HG03575 (cell line): ENCODE data around the gene DLGAP1.

Source experiments
- ATAC-seq: cut with Tn5 transposase; IDR thresholded peaks from one replicate; pipeline ENCODE4 v1.9.1; 2021; ENCODE audit not compliant: unreplicated experiment, insufficient number of reproducible peaks, low FRiP score; ENCODE audit errors: extremely low read depth

The DLGAP1 gene

DNA sequence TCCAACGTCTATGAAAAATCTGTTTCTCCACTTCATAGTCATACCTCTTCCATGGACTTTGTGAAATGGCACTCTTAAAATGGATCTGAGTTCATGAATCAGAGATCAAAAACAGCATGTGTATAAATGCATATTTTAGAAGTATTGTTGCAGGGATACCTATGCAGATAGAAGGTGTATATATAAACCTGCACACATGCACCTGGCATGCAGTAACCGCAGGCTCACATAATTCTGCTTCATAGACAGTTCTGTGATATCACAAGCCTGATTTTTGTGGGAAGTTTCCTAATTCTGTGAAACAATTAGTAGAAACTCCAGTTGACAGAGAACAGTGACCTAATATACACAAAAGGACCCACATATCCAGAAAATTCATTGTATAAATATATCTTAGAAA lies 583.4 kb downstream of the DLGAP1 start:
- no peak for ATAC-seq

DNA sequence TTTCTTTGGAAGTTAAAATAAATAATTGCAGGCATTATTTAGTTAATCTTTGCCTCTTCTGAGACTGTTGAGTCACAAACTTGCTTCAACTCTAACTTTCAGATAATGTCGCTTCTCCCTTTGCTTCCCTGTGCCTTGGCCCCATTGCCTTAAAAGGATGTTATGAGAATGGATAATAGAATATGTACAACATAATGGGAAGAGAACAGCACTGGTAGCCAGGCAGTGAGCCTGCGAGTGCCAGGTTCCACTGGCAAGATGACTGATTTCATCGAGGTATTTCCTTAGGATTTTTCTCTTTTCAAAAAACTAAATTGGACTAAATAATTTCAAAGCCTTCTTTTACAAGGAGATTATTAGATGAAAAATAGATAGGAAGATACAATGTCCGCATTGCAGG lies 584.2 kb downstream of the DLGAP1 start:
- ATAC-seq, result no peak

DNA sequence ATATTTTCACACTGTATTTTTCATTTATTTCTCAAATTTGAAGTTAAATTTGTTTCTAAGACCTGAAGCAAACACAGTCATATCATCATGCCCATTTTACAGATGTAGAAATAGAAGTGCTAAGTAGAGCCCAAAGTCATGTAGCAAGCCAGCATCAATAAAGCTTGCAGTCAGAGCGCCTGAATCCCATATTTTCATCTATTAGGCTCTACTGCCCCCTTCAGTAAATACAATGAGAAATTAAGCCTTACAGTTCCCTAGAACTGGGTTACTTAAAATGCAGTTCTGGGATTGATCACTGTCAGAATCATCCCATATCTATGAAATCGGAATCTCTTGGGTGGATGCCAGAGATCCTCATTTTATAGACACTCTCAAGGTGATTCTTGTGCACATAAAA lies 585.3 kb downstream of the DLGAP1 start:
- ATAC-seq, result no peak

DNA sequence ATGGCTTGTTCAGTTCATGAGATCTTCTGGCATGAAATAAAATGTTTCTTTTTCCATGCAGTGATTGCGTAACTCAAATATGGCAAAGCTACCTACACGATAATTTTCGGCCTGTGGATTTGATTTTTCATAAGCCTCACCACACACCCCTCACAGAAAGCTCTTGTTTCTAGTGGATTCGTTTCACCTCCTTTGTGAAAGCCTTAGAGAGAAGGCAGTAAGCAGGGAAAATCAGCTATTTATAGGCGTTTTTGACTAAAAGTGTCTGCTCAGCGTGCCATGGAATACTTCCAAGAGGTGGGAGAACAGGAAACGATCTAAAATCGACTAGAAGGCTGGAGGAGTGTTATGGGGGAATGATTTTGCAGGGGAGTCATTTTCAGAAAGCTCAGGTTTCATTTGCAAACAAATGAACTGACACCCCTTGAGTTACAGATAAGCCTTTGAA lies 587.2 kb downstream of the DLGAP1 start:
- no peak for ATAC-seq

DNA sequence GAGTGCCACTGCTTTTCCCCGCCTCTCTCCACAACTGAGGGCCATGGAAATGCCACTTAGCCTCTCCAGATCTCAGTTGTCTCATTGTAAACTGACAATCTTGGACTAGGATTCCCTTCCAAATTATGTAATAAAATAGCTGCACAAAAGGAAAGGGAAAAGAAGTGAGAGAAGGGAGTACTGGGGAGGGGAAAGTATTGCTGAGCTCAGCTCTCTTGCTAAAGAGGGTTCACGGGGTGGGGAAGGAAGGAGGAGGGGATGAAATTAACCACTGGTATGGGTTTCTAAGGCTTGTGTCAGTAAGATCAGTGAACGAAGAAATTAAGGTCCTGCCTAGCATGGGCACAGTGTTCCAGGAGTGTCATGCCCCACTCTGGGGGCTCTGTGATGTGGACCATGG lies 587.9 kb downstream of the DLGAP1 start:
- no peak for ATAC-seq

DNA sequence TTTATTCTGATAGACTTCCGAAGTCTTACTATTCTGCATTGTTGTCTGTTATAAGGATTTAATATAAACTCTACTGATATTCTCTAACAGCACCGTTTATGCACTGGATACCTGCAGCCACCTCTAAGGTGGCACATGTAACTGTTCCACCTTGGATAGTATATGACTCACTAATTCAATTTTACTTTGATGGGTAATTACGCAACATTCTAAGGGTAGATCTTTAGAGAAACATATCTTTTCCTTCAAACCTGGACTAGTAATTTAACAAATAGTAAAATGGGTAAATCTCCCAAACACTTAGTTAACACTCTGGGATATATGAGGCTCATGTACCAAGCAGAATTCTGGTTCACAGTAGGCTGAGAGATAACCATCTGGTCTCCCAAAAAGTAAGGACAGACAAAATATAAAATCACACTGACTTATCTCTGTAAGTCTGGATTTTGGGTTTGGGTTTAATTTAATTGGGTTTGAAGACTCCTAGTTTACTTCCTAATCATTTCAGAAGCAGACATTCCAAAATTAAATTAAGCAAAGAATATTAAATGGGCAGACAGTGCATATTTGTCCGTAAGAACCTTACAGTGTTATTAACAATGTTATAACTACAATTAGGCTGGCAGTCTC lies 590.3 kb downstream of the DLGAP1 start:
- ATAC-seq, result no peak

DNA sequence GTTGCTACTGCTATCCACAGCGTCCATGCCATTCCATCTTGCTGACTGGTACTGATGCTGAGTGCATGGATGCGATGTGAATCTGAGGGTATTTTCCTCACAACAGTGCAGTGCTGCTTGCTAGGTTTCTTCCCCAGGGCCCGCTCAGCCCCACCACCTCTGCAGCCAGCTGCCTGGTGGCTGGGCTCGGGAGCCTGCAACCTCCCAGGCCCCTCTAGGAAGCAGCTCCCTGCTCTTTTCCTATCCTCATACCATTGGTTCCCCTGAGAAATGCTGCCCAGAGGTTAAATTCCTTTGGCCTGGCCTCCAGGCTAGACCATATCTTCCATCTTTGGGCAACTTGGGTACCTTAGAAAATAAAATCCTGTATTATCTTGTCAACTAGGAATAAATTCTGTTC lies 591.5 kb downstream of the DLGAP1 start:
- ATAC-seq, result no peak

DNA sequence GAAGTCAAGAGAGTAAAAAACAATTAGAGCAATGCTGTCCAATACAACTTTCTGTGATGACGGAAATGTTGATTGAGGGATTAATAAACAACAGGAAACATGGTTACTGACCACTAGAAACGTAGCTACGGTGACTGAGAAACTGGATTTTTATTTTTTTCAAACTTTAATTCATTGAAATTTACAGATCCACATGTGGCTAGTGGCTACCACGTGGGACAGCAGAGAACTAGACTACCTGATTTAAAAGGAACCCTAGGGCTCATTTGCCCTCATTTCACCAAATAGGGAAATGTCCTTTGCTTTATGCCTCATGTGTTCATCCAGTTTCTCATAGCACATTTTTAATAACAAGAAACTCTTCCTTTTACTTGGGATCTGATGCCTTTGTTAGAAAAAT lies 592.1 kb downstream of the DLGAP1 start:
- no peak for ATAC-seq

DNA sequence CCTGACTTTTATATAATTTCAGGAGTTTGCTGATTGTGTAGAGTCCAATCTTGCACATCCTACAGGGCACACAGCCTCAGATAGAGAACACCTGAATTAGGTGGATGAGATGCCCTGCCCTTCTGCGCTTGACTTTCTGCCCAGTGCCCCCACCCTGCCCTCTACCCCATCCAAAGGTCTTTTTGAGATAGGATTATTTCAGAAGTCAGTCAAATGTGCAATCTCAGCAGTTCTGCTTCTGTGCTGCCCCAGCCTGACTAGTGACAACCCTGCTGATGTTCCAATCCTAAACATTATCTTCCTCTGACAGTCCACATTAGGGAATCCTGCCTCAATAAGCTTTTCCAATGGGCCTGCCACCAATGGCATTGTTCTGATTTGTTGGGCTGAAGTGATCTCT lies 593.6 kb downstream of the DLGAP1 start:
- ATAC-seq, result no peak

DNA sequence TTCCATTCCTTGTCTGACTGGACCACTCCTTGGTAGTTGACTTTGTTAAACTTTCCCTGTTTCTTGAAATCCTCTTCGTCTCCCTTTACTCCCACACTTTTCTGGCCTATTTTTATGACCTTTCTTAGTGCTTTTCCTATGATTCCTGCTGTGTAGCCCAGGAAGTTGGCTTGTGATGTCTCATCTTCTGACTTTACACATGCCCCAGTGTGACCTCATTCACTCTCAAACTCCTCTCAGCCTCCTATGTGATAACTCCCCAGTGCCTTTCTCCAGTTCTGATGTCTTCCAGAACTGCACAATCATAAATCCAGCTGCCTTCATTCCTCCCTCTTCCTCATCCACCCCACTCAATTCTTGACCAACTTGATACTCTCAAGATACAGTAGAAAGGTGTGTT lies 597.6 kb downstream of the DLGAP1 start:
- no peak for ATAC-seq

DNA sequence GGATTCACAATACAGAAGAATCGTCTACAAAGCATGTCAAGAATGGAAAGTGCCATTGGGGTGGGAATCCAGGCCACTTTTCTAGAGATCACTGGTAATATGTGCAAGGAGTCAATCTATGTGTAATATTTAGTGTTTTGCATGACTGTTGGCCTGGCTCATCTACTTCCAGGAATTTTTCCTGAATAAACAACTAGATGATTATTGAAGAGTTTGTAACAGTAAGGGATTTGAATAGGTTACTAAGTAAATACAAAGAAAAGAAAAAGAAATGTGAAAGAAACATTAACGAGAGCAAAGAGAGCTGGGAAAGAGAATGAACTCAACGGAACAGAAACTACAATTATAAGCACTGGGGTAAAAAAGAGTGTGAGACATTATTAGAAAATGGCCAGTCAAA lies 599.1 kb downstream of the DLGAP1 start:
- ATAC-seq, result no peak

DNA sequence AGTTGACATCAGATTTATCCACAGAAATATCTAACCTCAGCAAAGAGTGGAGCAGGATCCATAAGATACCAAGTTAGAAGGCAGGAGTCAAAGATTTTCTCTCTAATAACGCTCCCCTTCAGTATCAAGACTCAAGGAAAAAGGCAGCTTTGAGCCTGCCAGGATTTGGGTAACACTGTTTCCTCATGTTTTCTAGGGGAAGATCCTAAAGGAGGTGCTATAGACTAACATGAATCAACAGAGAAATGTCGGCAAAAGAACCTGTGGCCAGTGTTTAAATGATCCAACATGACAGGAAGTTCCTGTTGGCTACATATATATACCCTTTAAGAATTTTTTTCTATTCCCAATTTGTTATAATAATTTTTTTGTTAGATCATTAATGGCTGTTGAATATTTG lies 602.8 kb downstream of the DLGAP1 start:
- ATAC-seq, result no peak

DNA sequence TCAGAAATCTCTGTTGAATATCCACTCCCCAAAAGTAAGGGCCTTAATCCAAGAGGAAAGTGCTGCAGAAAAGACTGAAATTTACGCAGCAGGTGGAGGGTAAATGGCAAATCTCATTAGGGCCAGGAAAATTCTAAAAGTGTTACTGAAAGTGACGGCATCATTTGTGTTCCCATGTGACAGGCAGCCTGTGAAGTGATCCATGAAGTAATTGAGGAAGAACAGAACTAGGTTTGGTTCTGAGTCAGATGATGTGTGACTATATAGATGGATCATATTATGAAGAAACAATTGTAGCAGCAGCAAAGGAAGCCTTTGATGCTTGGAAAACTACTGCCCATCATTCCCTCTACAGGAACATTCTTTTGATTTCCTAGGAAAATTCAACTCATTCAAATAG lies 603.9 kb downstream of the DLGAP1 start:
- no peak for ATAC-seq

DNA sequence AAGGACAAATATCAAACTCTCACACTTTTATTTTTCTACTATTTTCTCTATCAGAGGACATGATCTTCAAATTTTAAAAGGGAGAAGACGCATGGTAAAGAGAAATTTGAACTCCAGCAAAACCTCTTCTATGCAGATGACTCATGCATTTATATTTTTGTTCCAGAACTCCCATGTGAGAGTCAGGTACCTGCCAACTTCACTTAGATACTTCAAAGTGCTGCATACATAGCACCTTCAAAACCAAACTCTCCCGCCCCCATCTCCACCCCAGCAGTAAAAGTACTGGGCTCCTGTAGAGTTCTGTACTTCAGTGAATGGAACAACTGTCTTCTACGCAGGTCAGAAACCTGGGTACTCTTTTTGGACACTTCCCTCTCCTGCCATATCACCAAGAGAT lies 606.8 kb downstream of the DLGAP1 start:
- no peak for ATAC-seq

DNA sequence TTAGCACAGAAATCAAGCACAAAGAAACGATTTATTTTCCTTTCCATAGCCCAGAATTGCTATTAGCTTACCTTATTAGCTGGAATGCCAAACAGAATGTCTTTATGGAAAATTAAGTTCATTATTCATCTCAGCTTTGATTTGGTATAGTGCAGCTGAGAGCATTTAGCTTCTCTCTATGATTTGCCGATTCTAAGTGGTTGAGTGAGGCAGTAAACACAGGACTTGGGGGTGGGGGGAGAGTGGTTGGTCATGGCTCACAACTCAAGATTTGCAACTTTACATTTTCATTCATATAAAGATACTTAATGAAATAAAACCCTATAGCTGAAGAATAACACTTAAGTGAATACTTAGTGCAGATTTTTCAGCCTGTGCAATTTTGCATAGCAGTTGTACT lies 609.9 kb downstream of the DLGAP1 start:
- ATAC-seq, result no peak

DNA sequence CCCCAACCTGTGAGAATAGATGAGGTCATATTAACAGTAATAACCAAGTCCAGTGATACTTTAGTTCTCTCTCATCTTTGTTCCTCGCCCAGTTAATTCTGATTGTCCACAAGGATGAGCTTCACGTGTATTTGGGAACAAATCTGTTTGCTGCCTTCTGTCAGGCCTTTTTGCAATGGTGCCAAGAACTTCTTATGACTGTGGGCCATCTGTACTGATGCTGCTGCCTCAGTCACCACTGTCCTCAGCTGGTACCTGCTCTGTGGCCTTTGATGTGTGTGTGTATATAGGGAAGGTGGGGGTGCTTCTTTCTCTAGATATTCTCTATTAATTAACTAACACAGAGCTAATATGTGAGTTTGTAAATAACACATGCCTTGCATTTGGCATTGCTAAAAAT lies 612.3 kb downstream of the DLGAP1 start:
- ATAC-seq, result no peak

DNA sequence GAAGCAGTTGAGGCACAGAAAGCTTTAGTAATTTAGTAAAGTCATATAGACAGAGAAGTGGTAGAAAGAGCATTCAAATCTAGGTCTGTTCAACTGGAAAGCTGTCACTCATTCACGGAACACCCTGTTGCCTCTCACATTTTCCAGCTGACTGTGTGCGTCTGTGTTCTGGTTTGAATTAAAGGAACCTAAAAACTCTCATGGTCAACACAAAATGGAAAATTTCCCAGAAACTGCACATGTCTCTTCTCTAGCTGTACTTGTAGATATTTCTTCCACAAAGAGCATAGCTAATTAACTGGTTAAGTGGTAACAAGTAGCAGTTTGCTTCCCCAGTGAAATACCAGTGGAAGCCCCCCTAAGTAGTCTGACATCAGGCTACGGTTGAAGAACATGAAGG lies 614.3 kb downstream of the DLGAP1 start:
- no peak for ATAC-seq

DNA sequence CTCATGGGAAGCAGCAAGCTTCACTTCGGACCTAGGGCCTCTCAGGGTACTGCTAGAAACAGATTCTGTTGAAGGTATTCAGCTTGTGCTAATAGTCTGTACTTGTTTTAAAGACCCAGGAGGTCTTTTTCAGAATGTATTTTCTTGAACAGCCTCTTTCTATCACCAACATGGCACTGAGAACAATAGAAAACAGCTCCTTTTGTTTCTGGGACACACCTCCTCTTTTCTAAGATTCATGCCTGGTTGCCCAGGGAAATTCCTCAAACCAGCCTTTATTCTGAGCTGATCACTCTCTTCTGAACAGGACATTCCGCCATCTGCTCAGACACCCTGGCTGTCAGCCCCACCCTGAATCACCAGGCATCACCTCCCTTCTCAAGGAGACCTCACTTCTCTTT lies 615.5 kb downstream of the DLGAP1 start:
- ATAC-seq, result no peak

DNA sequence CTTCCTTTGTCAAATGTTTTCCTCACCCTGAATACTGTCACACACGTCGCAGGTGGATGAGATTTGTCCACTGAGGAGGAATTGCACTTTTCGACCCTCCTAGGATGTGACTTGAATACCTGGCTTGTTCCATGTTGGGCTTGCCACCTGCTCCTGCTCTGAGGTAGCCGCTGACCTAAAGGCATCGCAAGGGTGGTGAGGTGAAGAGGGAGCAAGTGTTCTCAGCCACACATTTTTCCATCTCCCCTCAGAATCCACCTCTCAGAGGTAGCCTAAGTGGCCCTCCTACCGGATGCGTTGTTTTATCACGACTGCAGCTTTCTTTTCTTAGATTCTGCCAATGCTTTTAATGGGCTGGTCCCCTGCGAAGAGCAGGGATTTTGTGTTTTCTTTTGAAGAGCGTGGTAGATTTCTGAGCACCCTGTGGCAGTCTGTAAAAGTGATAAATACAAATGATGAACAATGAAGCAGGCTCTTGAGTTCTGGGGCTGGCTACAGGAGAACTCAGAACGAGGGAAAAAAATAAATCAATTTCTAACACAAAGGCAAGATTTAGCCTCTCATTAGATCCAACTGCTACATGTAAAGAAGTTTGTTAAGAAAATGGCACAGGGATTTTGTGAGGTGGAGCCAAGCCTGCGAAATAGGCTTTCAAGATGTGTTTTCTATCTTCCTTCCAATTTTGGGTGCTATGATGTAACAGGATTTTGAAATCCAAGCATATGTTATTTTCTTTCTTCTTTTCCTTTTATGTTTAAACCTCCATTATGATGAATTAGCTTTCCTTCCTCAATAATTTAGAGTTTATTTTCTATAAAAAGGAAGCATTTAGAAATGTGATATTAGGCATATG lies 618.4 kb downstream of the DLGAP1 start:
- ATAC-seq, result no peak

DNA sequence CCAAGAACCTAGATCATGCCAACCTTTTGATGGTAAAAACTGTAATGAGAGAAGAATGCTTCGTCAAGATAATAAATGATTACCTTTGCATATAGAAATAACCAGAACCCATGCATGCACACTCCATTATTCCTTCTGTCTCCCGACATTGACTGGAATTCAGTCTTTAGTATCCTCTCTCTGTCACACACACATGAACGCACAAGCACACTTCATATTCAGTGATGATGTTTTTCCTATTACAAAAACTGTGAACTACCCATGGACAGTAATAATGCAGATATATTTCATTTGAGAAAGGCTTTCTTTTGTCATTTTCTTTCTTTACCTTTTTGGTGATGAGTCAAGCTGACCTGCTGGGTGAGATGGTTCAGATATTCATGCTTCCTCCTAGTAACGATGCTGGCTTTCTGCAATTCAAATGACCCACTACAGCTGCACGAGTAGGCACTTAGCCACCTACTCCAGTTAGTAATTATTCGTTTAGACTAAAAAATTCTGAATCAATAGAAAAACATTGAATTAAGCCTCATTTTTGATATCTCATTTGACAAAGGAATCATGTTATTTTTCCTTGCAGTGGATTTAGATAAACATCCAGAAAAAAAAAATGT lies 623.0 kb downstream of the DLGAP1 start:
- no peak for ATAC-seq
